ENCODE measurements around the gene MYL2. TPM values are rescaled to one million over a fixed set of nuclear protein-coding genes. Genes with fewer than 3 reads are reported as not detected.

MYL2 gene
- total RNA-seq, 2 experiments from 2014 or later: not detected

DNA sequence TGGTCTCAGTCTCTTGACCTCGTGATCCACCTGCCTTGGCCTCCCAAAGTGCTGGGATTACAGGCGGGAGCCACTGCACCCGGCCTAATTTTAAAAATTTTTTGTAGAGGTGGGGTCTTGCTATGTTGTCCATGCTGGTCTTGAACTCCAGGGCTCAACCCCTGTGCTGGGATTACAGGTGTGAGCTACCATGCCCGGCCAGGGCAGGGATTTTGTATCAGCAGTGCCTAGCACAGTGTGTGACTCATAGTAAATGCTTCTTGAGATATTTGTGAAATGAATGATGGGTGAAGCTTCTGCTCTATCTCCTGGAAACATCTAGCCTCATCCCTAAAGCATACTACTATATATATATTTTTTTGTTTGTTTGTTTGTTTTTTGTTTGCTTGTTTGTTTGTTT lies 37.1 kb downstream of the MYL2 start:
- Mint-ChIP-seq H3K27me3 (peaks cover 6% of the 10 kb centered on the region), H3K4me1 (ENCODE audit: low read depth) (peaks cover 3% of the 10 kb centered on the region), H3K9me3 (no peaks in the 10 kb centered on the region), H3K27ac (no peak overlapping the region), H3K36me3 (ENCODE audit: low read depth) (no peaks in the 10 kb centered on the region), H3K4me3 (no peak overlapping the region)
- ATAC-seq (ENCODE audit: poor library complexity): no peak
- TF ChIP-seq, protein P1, sequence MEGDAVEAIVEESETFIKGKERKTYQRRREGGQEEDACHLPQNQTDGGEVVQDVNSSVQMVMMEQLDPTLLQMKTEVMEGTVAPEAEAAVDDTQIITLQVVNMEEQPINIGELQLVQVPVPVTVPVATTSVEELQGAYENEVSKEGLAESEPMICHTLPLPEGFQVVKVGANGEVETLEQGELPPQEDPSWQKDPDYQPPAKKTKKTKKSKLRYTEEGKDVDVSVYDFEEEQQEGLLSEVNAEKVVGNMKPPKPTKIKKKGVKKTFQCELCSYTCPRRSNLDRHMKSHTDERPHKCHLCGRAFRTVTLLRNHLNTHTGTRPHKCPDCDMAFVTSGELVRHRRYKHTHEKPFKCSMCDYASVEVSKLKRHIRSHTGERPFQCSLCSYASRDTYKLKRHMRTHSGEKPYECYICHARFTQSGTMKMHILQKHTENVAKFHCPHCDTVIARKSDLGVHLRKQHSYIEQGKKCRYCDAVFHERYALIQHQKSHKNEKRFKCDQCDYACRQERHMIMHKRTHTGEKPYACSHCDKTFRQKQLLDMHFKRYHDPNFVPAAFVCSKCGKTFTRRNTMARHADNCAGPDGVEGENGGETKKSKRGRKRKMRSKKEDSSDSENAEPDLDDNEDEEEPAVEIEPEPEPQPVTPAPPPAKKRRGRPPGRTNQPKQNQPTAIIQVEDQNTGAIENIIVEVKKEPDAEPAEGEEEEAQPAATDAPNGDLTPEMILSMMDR (IDR thresholded peaks at IDR 0.05): no peak
- Histone ChIP-seq H3K27ac (ENCODE audit: low read depth in 1 of 2, low read length in 2 of 2) (no peak overlapping the region), H3K4me1 (ENCODE audit: insufficient read depth, low read length) (peaks cover 11% of the 10 kb centered on the region), H3K27me3 (ENCODE audit: control insufficient read depth in 1 of 2, insufficient read depth in 2 of 2, low read length in 2 of 2) (no peaks in the 10 kb centered on the region), H3K9me3 (ENCODE audit: control insufficient read depth in 1 of 2, insufficient read depth in 1 of 2, low read length in 2 of 2) (no peaks in the 10 kb centered on the region), H3K4me3 (ENCODE audit: low read length) (no peak overlapping the region), H3K36me3 (ENCODE audit: insufficient read depth, low read length) (no peaks in the 10 kb centered on the region)
- DNase-seq: no peak
- ChIA-PET CTCF (no interaction called here), POLR2A (no interaction called here)
- intact Hi-C loops (cut with DNase I, micrococcal nuclease): loop anchor here in 1 of 2 experiments (10.0 kb wide), 2 partner anchors 148 to 528 kb away; no protein-coding TSS in a partner anchor

DNA sequence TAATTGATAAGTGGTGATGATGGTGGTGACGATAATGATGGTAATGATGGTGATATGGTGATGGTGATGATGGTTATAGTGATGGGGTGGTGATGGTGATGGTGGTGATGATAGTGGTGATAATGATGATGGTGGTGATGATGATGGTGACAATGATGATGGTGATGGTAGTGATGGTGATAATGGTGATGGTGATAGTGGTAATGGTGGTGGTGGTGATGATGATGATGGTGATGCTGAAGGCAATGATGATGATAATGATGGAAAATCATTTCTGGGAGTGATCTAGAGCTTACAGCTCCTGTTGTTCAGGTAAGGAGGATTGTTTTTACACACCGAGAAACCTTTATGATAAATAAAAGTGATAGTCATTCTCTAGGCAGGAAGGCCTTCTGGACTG lies 39.7 kb downstream of the MYL2 start:
- H3K9me3 ChIP-seq (ENCODE audit: control insufficient read depth in 1 of 2, insufficient read depth in 1 of 2, low read length in 2 of 2): no peaks in the 10 kb centered on the region
- ChIA-PET CTCF (no interaction called here), POLR2A (no interaction called here)
- H3K27me3 Mint-ChIP-seq: peaks cover 10% of the 10 kb centered on the region
- no peak overlapping the region for H3K27ac ChIP-seq (ENCODE audit: low read depth in 1 of 2, low read length in 2 of 2)
- H3K36me3 ChIP-seq (ENCODE audit: insufficient read depth, low read length): no peaks in the 10 kb centered on the region
- no peaks in the 10 kb centered on the region for H3K4me1 Mint-ChIP-seq (ENCODE audit: low read depth)
- intact Hi-C loops (cut with DNase I, micrococcal nuclease): loop anchor here in 1 of 2 experiments (10.0 kb wide), 2 partner anchors 146 to 526 kb away; no protein-coding TSS in a partner anchor
- no peaks in the 10 kb centered on the region for H3K4me1 ChIP-seq (ENCODE audit: insufficient read depth, low read length)
- DNase-seq (no peak), ATAC-seq (ENCODE audit: poor library complexity) (no peak)
- H3K27me3 ChIP-seq (ENCODE audit: control insufficient read depth in 1 of 2, insufficient read depth in 2 of 2, low read length in 2 of 2): no peaks in the 10 kb centered on the region
- no peak overlapping the region for H3K4me3 Mint-ChIP-seq
- no peaks in the 10 kb centered on the region for H3K9me3 Mint-ChIP-seq
- no peak overlapping the region for H3K4me3 ChIP-seq (ENCODE audit: low read length)
- TF ChIP-seq, protein P1 (IDR thresholded peaks at IDR 0.05): no peak
- no peak overlapping the region for H3K27ac Mint-ChIP-seq
- H3K36me3 Mint-ChIP-seq (ENCODE audit: low read depth): no peaks in the 10 kb centered on the region

DNA sequence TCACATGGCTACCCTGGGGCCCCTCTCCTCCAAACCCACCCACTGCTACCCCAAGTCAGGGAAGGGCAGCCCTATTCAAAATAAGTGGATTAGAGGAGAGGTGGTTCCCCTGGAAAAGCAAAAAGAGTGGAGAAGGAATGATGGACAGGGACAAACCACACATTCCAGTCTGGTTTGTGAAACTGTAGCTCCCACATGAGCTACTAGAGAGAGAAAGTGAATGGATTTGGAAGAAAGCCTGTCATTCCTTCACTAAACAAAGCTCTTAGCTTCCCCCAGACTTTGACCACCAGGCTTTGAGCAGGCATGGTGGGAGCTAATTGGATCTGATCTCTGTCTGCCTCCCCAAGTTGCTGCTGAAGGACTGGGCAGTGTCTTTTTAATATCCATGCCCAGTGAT lies 45.6 kb downstream of the MYL2 start:
- H3K27me3 Mint-ChIP-seq: peaks cover 15% of the 10 kb centered on the region
- no peak overlapping the region for H3K27ac Mint-ChIP-seq
- TF ChIP-seq, protein P1 (IDR thresholded peaks at IDR 0.05): no peak
- H3K9me3 Mint-ChIP-seq: no peaks in the 10 kb centered on the region
- H3K4me1 Mint-ChIP-seq (ENCODE audit: low read depth): no peaks in the 10 kb centered on the region
- ATAC-seq (ENCODE audit: poor library complexity) (no peak), DNase-seq (no peak)
- Histone ChIP-seq H3K4me1 (ENCODE audit: insufficient read depth, low read length) (no peaks in the 10 kb centered on the region), H3K27ac (ENCODE audit: low read depth in 1 of 2, low read length in 2 of 2) (no peak overlapping the region), H3K4me3 (ENCODE audit: low read length) (no peak overlapping the region), H3K36me3 (ENCODE audit: insufficient read depth, low read length) (no peaks in the 10 kb centered on the region), H3K9me3 (ENCODE audit: control insufficient read depth in 1 of 2, insufficient read depth in 1 of 2, low read length in 2 of 2) (no peaks in the 10 kb centered on the region), H3K27me3 (ENCODE audit: control insufficient read depth in 1 of 2, insufficient read depth in 2 of 2, low read length in 2 of 2) (no peaks in the 10 kb centered on the region)
- ChIA-PET POLR2A (no interaction called here), CTCF (no interaction called here)
- H3K36me3 Mint-ChIP-seq (ENCODE audit: low read depth): no peaks in the 10 kb centered on the region
- H3K4me3 Mint-ChIP-seq: no peak overlapping the region
- intact Hi-C loops (cut with DNase I, micrococcal nuclease): no loop called here
